H1 (cell line): ENCODE data around the gene GULP1.

Experiments
- ASH2L ChIP-seq: fragments of 200-600, 300-600 bp; sonication (generic); IDR thresholded peaks from one replicate; pipeline ENCODE4 v1.7.1; 2017; ENCODE audit warnings: low read length
- CEBPB ChIP-seq: IDR thresholded peaks from 2 replicates; pipeline ENCODE4 v1.6.1; 2012; ENCODE audit warnings: low read depth, low read length
- CHD1 ChIP-seq: IDR thresholded peaks from 2 replicates; pipeline ENCODE4 v1.6.1; 2012; ENCODE audit warnings: low read depth, low read length, improper control_type of control experiment
- CREB1 ChIP-seq: IDR thresholded peaks from 2 replicates; pipeline ENCODE4 v1.6.1; 2012; ENCODE audit warnings: inconsistent platforms
- EGR1 ChIP-seq: IDR thresholded peaks from 2 replicates; pipeline ENCODE4 v1.6.1; 2011; ENCODE audit warnings: low read depth, low read length, borderline replicate concordance
- MAFK ChIP-seq: IDR thresholded peaks from 2 replicates; pipeline ENCODE4 v1.6.1; 2012; ENCODE audit warnings: low read depth, mild to moderate bottlenecking, improper control_type of control experiment, low read length
- POLR2A ChIP-seq, 2 experiments: IDR thresholded peaks; 1 replicate in 1 of 2; 2 replicates in 1 of 2; pipeline ENCODE4 v1.6.1; 2011; ENCODE audit warnings: low read depth in 2 of 2, low read length in 2 of 2, mild to moderate bottlenecking in 2 of 2; ENCODE audit errors: control extremely low read depth in 1 of 2
- RNF2 ChIP-seq: fragments of 200-900, 300-1000 bp; sonication (generic); IDR thresholded peaks from 2 replicates; pipeline ENCODE4 v1.7.1; 2016; ENCODE audit warnings: borderline replicate concordance, low read depth, mild to moderate bottlenecking, antibody characterized with exemption, low read length; ENCODE audit not compliant: poor library complexity, severe bottlenecking; ENCODE audit errors: missing control alignments
- SIRT6 ChIP-seq: IDR thresholded peaks from one replicate; pipeline ENCODE4 v1.7.1; 2012; ENCODE audit warnings: low read length, inconsistent platforms
- TF ChIP-seq, protein P1 (sequence below), 3 experiments: IDR thresholded peaks; 1 replicate in 2 of 3; 2 replicates in 1 of 3; pipeline versions ENCODE4 v1.5.1 to v1.6.1; 2011; ENCODE audit warnings: low read length in 3 of 3, mild to moderate bottlenecking in 3 of 3, inconsistent platforms in 2 of 3, low read depth in 1 of 3, moderate library complexity in 1 of 3; ENCODE audit not compliant: insufficient read depth in 1 of 3; ENCODE audit errors: control extremely low read depth in 1 of 3
- TF ChIP-seq, protein P2 (sequence below): IDR thresholded peaks from 2 replicates; pipeline ENCODE4 v1.6.1; 2012; ENCODE audit warnings: inconsistent platforms

DNA sequence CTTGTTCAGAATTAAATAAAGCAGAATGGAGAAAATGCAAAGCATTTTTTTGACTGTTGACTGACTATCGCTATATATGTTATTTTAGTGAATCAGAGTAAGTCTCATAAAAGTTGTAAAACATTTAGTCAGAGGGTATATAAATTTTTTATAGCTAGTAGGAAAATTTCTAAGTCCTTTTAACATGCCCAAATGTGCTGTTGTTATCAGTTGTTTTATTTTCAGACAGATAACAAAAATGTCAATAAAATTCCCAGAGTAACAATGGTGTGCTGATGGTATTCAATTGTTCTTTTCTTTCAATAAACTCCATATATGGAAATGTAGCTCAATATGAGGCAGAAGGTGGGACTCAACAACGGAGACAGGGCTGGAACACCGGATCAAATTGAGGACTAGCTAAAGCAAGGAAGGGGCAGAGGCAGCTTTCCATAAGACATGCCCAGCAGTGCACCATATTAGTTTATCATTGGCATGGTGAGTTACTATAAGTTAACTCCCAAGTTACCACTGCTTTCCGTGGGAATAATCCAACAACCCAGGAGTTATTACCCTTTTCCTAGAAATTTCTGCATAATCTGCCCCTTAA, 26.6 kb downstream of the GULP1 start:
- TF ChIP-seq, protein P1, sequence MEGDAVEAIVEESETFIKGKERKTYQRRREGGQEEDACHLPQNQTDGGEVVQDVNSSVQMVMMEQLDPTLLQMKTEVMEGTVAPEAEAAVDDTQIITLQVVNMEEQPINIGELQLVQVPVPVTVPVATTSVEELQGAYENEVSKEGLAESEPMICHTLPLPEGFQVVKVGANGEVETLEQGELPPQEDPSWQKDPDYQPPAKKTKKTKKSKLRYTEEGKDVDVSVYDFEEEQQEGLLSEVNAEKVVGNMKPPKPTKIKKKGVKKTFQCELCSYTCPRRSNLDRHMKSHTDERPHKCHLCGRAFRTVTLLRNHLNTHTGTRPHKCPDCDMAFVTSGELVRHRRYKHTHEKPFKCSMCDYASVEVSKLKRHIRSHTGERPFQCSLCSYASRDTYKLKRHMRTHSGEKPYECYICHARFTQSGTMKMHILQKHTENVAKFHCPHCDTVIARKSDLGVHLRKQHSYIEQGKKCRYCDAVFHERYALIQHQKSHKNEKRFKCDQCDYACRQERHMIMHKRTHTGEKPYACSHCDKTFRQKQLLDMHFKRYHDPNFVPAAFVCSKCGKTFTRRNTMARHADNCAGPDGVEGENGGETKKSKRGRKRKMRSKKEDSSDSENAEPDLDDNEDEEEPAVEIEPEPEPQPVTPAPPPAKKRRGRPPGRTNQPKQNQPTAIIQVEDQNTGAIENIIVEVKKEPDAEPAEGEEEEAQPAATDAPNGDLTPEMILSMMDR (IDR thresholded peaks at IDR 0.05; ENCODE audit: control extremely low read depth in 1 of 3, insufficient read depth in 1 of 3, low read depth in 1 of 3, low read length in 3 of 3), result no peak
- TF ChIP-seq, protein P2, sequence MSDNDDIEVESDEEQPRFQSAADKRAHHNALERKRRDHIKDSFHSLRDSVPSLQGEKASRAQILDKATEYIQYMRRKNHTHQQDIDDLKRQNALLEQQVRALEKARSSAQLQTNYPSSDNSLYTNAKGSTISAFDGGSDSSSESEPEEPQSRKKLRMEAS, result no peak
- TF ChIP-seq POLR2A (IDR thresholded peaks at IDR 0.05; ENCODE audit: control extremely low read depth in 1 of 2, low read depth in 2 of 2, low read length in 2 of 2), result no peak
- TF ChIP-seq CREB1, result no peak
- no peak for TF ChIP-seq CEBPB
- TF ChIP-seq CHD1, result no peak
- TF ChIP-seq RNF2, result no peak
- TF ChIP-seq EGR1, result no peak
- no peak for TF ChIP-seq ASH2L
- TF ChIP-seq MAFK, result no peak
- no peak for TF ChIP-seq SIRT6
